K562 (cell line): ENCODE results near the gene SNX9. TPM values are rescaled to one million over a fixed set of nuclear protein-coding genes. Genes with fewer than 3 reads are reported as not detected.

Experiments used
- ATF7 ChIP-seq: fragments of 450-650 bp; IDR thresholded peaks from 2 replicates; pipeline ENCODE4 v1.7.1; 2014; ENCODE audit warnings: mild to moderate bottlenecking, moderate library complexity
- BRD4 ChIP-seq: fragments of 200-600 bp; sonication (generic); IDR thresholded peaks from 2 replicates; pipeline ENCODE4 v1.6.1; 2017; ENCODE audit warnings: inconsistent platforms
- HDAC3 ChIP-seq: fragments of 450-650 bp; IDR thresholded peaks from 2 replicates; pipeline ENCODE4 v1.6.1; 2018; ENCODE audit warnings: borderline replicate concordance, mild to moderate bottlenecking, moderate library complexity; ENCODE audit not compliant: partially characterized antibody
- POLR2A ChIP-seq: fragments of 450-650 bp; conservative IDR thresholded peaks from 2 replicates; pipeline ENCODE4 v1.6.1; 2016
- PTRF ChIP-seq: fragments of 450-650 bp; IDR thresholded peaks from 2 replicates; pipeline ENCODE4 v1.6.1; 2016; ENCODE audit warnings: mild to moderate bottlenecking, missing genetic modification characterization, missing compliant biosample characterization
- TRIM24 ChIP-seq, 2 experiments: fragments of 450-650 bp; IDR thresholded peaks; 2 replicates each; pipeline ENCODE4 v1.6.1; 2016
- USF1 ChIP-seq: sonication (generic); formaldehyde crosslinking; IDR thresholded peaks from 2 replicates; pipeline ENCODE4 v1.9.0; 2022; ENCODE audit warnings: mild to moderate bottlenecking, missing genetic modification reagents
- ZEB2 ChIP-seq: fragments of 450-650 bp; IDR thresholded peaks from 2 replicates; pipeline ENCODE4 v1.6.1; 2016
- polyA plus RNA-seq, 8 experiments: library from polyadenylated mRNA; depleted of rRNA in 4 of 8; stranded (reverse) in 5 of 8; unstranded in 3 of 8; fragments of >200 nt; fragmentation: Nextera tagmentation in 2 of 8; fragmentation: Illumina TruSeq in 1 of 8; extraction: Ambion mirVana in 2 of 8; extraction: Trizol in 1 of 8; gene quantifications; 2 replicates each; pipeline versions ENCODE4 v1.2.1 to v1.2.3, GENCODE V29; 2011 to 2014; ENCODE audit warnings: inconsistent platforms in 1 of 8, missing spikeins in 1 of 8
- total RNA-seq, 7 experiments: library from RNA; depleted of rRNA in 6 of 7; stranded (reverse); fragments of >200 nt in 6 of 7; fragmentation: Illumina TruSeq in 2 of 7; extraction: Trizol in 2 of 7; gene quantifications; 2 replicates each; pipeline versions ENCODE4 v1.2.1 to v1.2.3, GENCODE V29; 2011 to 2021; ENCODE audit warnings: low replicate concordance in 1 of 7
- TF ChIP-seq, protein P1 (sequence below): sonication (generic); formaldehyde crosslinking; IDR thresholded peaks from 2 replicates; pipeline ENCODE4 v1.8.1; 2023; ENCODE audit warnings: mild to moderate bottlenecking, missing genetic modification reagents
- TF ChIP-seq, protein P2 (sequence below): sonication (generic); formaldehyde crosslinking; IDR thresholded peaks from 2 replicates; pipeline ENCODE4 v1.8.1; 2023; ENCODE audit warnings: mild to moderate bottlenecking, missing genetic modification reagents, moderate library complexity
- TF ChIP-seq, protein P3 (sequence below): fragments of 450-650 bp; IDR thresholded peaks from 2 replicates; pipeline ENCODE4 v1.7.1; 2018; ENCODE audit warnings: mild to moderate bottlenecking, low read depth; ENCODE audit not compliant: partially characterized antibody
- TF ChIP-seq, protein P4 (sequence below), 2 experiments: IDR thresholded peaks; 2 replicates each; pipeline ENCODE4 v1.6.1; 2012; ENCODE audit warnings: improper control_type of control experiment in 2 of 2, low read depth in 2 of 2, low read length in 2 of 2, borderline replicate concordance in 1 of 2

SNX9 gene
- total and polyA plus RNA-seq, 9 of the 15 experiments (the other 6 are each of a cell fraction or from before 2014, with no cell fraction given), result 6.0 to 81.7 (median 57.1) TPM

GRCh38 chr6:157832250-157832967 lies 9.4 kb downstream of the SNX9 start (continued):
- TF ChIP-seq USF1, result no peak
- TF ChIP-seq ATF7, result 0 out of 2 replicates have a peak, but pooled peaks have one; percentile 15
- no peak for TF ChIP-seq ZEB2
- TF ChIP-seq PTRF, result no peak
- TF ChIP-seq, protein P1, sequence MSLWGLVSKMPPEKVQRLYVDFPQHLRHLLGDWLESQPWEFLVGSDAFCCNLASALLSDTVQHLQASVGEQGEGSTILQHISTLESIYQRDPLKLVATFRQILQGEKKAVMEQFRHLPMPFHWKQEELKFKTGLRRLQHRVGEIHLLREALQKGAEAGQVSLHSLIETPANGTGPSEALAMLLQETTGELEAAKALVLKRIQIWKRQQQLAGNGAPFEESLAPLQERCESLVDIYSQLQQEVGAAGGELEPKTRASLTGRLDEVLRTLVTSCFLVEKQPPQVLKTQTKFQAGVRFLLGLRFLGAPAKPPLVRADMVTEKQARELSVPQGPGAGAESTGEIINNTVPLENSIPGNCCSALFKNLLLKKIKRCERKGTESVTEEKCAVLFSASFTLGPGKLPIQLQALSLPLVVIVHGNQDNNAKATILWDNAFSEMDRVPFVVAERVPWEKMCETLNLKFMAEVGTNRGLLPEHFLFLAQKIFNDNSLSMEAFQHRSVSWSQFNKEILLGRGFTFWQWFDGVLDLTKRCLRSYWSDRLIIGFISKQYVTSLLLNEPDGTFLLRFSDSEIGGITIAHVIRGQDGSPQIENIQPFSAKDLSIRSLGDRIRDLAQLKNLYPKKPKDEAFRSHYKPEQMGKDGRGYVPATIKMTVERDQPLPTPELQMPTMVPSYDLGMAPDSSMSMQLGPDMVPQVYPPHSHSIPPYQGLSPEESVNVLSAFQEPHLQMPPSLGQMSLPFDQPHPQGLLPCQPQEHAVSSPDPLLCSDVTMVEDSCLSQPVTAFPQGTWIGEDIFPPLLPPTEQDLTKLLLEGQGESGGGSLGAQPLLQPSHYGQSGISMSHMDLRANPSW (CRISPR knock-in tag), result 0 out of 2 replicates have a peak, but pooled peaks have one; percentile 67
- peak; percentile 26 for TF ChIP-seq HDAC3
- TF ChIP-seq BRD4, result no peak
- TF ChIP-seq, protein P2, sequence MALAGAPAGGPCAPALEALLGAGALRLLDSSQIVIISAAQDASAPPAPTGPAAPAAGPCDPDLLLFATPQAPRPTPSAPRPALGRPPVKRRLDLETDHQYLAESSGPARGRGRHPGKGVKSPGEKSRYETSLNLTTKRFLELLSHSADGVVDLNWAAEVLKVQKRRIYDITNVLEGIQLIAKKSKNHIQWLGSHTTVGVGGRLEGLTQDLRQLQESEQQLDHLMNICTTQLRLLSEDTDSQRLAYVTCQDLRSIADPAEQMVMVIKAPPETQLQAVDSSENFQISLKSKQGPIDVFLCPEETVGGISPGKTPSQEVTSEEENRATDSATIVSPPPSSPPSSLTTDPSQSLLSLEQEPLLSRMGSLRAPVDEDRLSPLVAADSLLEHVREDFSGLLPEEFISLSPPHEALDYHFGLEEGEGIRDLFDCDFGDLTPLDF (CRISPR knock-in tag), result peak; percentile 64; the same call in 1 of the 2 replicates
- 0 out of 4 replicates have a peak, but pooled peaks of 1 of the 2 experiments have one; percentile 16 for TF ChIP-seq TRIM24 (IDR thresholded peaks at IDR 0.05)
- TF ChIP-seq, protein P3, sequence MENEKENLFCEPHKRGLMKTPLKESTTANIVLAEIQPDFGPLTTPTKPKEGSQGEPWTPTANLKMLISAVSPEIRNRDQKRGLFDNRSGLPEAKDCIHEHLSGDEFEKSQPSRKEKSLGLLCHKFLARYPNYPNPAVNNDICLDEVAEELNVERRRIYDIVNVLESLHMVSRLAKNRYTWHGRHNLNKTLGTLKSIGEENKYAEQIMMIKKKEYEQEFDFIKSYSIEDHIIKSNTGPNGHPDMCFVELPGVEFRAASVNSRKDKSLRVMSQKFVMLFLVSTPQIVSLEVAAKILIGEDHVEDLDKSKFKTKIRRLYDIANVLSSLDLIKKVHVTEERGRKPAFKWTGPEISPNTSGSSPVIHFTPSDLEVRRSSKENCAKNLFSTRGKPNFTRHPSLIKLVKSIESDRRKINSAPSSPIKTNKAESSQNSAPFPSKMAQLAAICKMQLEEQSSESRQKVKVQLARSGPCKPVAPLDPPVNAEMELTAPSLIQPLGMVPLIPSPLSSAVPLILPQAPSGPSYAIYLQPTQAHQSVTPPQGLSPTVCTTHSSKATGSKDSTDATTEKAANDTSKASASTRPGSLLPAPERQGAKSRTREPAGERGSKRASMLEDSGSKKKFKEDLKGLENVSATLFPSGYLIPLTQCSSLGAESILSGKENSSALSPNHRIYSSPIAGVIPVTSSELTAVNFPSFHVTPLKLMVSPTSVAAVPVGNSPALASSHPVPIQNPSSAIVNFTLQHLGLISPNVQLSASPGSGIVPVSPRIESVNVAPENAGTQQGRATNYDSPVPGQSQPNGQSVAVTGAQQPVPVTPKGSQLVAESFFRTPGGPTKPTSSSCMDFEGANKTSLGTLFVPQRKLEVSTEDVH, result no peak
- TF ChIP-seq, protein P4, sequence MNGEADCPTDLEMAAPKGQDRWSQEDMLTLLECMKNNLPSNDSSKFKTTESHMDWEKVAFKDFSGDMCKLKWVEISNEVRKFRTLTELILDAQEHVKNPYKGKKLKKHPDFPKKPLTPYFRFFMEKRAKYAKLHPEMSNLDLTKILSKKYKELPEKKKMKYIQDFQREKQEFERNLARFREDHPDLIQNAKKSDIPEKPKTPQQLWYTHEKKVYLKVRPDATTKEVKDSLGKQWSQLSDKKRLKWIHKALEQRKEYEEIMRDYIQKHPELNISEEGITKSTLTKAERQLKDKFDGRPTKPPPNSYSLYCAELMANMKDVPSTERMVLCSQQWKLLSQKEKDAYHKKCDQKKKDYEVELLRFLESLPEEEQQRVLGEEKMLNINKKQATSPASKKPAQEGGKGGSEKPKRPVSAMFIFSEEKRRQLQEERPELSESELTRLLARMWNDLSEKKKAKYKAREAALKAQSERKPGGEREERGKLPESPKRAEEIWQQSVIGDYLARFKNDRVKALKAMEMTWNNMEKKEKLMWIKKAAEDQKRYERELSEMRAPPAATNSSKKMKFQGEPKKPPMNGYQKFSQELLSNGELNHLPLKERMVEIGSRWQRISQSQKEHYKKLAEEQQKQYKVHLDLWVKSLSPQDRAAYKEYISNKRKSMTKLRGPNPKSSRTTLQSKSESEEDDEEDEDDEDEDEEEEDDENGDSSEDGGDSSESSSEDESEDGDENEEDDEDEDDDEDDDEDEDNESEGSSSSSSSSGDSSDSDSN (IDR thresholded peaks at IDR 0.05; ENCODE audit: borderline replicate concordance in 1 of 2, low read depth in 2 of 2, low read length in 2 of 2), result no peak
- no peak for TF ChIP-seq POLR2A
